GM06990 (cell line): ENCODE results near the gene SCAMP2.

Source experiments
- DNase-seq: peaks from one replicate; pipeline ENCODE4 v3.0.0-alpha.2; 2011; ENCODE audit not compliant: insufficient read length; ENCODE audit errors: extremely low read depth
- H3K27me3 ChIP-seq: replicated peaks from 2 replicates; pipeline ENCODE4 v1.6.0; 2011; ENCODE audit warnings: low read length; ENCODE audit not compliant: control insufficient read depth, insufficient read depth
- H3K36me3 ChIP-seq: 2 replicates; pipeline ENCODE4 v1.5.1; 2011; ENCODE audit warnings: low read length; ENCODE audit not compliant: control insufficient read depth, insufficient read depth
- H3K4me3 ChIP-seq: replicated peaks from 2 replicates; pipeline ENCODE4 v1.5.1; 2011; ENCODE audit warnings: low read depth, mild to moderate bottlenecking, control low read depth, low read length
- CTCF ChIP-seq: IDR thresholded peaks from 2 replicates; pipeline ENCODE4 v1.5.1; 2011; ENCODE audit warnings: low read length, control low read depth, mild to moderate bottlenecking, inconsistent platforms; ENCODE audit not compliant: insufficient read depth, poor library complexity, severe bottlenecking

The SCAMP2 gene

GRCh38 chr15:74882528-74882927 lies 9.4 kb upstream of the SCAMP2 start:
- no peak overlapping the region for H3K4me3 ChIP-seq
- DNase-seq: no peak
- no peak for TF ChIP-seq CTCF
- no peaks in the 10 kb centered on the region for H3K27me3 ChIP-seq
- H3K36me3 ChIP-seq: no peaks in the 10 kb centered on the region

GRCh38 chr15:74878273-74878672 lies 5.1 kb upstream of the SCAMP2 start:
- H3K4me3 ChIP-seq: no peak overlapping the region
- no peak for TF ChIP-seq CTCF
- no peaks in the 10 kb centered on the region for H3K27me3 ChIP-seq
- H3K36me3 ChIP-seq: no peaks in the 10 kb centered on the region
- DNase-seq: no peak

GRCh38 chr15:74873756-74874424 lies 725 bp upstream of the SCAMP2 start:
- Histone ChIP-seq H3K4me3 (peak overlapping the region; percentile 83), H3K36me3 (no peaks in the 10 kb centered on the region), H3K27me3 (no peaks in the 10 kb centered on the region)
- TF ChIP-seq CTCF: no peak
- DNase-seq: no peak

- Histone ChIP-seq H3K4me3 (peak overlapping the region; percentile 83), H3K36me3 (peaks cover 4% of the 10 kb centered on the region), H3K27me3 (no peaks in the 10 kb centered on the region)
- DNase-seq: no peak
- no peak for TF ChIP-seq CTCF
Measured at GRCh38 chr15:74872702-74873035, 496 bp downstream of the SCAMP2 start.

GRCh38 chr15:74870436-74871215 lies 2.5 kb downstream of the SCAMP2 start:
- peak overlapping the region; percentile 57 for H3K4me3 ChIP-seq
- TF ChIP-seq CTCF: no peak
- DNase-seq: no peak
- H3K27me3 ChIP-seq: no peaks in the 10 kb centered on the region
- peaks cover 4% of the 10 kb centered on the region for H3K36me3 ChIP-seq
